NOMO-1 (cell line): ENCODE data around the gene USP17L25.
"Not testable (repeated sequence)": the region's sequence is repeated elsewhere in the genome, so short reads cannot be mapped to it uniquely, and the experiment has no call there.

ENCODE experiments used
- DNase-seq, 2 experiments: peaks; one replicate each; lab custom pipeline; 2025; ENCODE audit not compliant: unreplicated experiment in 2 of 2; lab: John Stamatoyannopoulos, UW

USP17L25 gene

DNA sequence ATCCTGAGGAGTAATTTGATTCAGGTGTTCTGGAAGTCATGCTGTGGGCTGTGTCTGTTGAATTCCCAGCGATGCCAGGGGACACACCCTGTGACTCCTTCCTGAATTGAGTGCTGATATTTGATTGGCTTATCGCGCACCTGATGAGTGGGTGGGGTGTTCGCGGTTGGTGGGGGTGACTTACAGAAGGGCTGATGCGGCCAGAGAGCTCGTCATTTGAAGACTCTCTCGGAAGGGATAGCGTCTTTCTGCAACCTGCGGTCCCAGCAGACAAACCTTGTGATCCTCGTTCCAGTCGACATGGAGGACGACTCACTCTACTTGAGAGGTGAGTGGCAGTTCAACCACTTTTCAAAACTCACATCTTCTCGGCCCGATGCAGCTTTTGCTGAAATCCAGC is at the start of gene USP17L25:
TSS of gene USP17L25 (plus strand) at position 301 of the 400 bp plus-strand sequence. CDS start at position 301, 0 bp downstream.
- DNase-seq, result not testable (repeated sequence)

- DNase-seq, result not testable (repeated sequence)
These were observed 5.5 kb upstream of the USP17L25 start for GRCh38 chr4:9324191-9324590.

DNA sequence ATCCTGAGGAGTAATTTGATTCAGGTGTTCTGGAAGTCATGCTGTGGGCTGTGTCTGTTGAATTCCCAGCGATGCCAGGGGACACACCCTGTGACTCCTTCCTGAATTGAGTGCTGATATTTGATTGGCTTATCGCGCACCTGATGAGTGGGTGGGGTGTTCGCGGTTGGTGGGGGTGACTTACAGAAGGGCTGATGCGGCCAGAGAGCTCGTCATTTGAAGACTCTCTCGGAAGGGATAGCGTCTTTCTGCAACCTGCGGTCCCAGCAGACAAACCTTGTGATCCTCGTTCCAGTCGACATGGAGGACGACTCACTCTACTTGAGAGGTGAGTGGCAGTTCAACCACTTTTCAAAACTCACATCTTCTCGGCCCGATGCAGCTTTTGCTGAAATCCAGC is 4.8 kb upstream of the USP17L25 start, which contains the start of gene USP17L24:
TSS of gene USP17L24 (plus strand) at position 301 of the 400 bp plus-strand sequence. CDS start at position 301, 0 bp downstream.
- not testable (repeated sequence) for DNase-seq

DNA sequence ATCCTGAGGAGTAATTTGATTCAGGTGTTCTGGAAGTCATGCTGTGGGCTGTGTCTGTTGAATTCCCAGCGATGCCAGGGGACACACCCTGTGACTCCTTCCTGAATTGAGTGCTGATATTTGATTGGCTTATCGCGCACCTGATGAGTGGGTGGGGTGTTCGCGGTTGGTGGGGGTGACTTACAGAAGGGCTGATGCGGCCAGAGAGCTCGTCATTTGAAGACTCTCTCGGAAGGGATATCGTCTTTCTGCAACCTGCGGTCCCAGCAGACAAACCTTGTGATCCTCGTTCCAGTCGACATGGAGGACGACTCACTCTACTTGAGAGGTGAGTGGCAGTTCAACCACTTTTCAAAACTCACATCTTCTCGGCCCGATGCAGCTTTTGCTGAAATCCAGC is 4.6 kb downstream of the USP17L25 start, which contains the start of gene USP17L26:
TSS of gene USP17L26 (plus strand) at position 301 of the 400 bp plus-strand sequence. CDS start at position 301, 0 bp downstream.
- DNase-seq, result not testable (repeated sequence)

DNA sequence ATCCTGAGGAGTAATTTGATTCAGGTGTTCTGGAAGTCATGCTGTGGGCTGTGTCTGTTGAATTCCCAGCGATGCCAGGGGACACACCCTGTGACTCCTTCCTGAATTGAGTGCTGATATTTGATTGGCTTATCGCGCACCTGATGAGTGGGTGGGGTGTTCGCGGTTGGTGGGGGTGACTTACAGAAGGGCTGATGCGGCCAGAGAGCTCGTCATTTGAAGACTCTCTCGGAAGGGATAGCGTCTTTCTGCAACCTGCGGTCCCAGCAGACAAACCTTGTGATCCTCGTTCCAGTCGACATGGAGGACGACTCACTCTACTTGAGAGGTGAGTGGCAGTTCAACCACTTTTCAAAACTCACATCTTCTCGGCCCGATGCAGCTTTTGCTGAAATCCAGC is 9.4 kb downstream of the USP17L25 start, which contains the start of gene USP17L5:
TSS of gene USP17L5 (plus strand) at position 301 of the 400 bp plus-strand sequence. CDS start at position 301, 0 bp downstream.
- not testable (repeated sequence) for DNase-seq

DNA sequence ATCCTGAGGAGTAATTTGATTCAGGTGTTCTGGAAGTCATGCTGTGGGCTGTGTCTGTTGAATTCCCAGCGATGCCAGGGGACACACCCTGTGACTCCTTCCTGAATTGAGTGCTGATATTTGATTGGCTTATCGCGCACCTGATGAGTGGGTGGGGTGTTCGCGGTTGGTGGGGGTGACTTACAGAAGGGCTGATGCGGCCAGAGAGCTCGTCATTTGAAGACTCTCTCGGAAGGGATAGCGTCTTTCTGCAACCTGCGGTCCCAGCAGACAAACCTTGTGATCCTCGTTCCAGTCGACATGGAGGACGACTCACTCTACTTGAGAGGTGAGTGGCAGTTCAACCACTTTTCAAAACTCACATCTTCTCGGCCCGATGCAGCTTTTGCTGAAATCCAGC is 14.1 kb downstream of the USP17L25 start, which contains the start of gene USP17L27:
TSS of gene USP17L27 (plus strand) at position 301 of the 400 bp plus-strand sequence. CDS start at position 301, 0 bp downstream.
- DNase-seq, result not testable (repeated sequence)

DNA sequence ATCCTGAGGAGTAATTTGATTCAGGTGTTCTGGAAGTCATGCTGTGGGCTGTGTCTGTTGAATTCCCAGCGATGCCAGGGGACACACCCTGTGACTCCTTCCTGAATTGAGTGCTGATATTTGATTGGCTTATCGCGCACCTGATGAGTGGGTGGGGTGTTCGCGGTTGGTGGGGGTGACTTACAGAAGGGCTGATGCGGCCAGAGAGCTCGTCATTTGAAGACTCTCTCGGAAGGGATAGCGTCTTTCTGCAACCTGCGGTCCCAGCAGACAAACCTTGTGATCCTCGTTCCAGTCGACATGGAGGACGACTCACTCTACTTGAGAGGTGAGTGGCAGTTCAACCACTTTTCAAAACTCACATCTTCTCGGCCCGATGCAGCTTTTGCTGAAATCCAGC is 18.9 kb downstream of the USP17L25 start, which contains the start of gene USP17L28:
TSS of gene USP17L28 (plus strand) at position 301 of the 400 bp plus-strand sequence. CDS start at position 301, 0 bp downstream.
- DNase-seq, result not testable (repeated sequence)

DNA sequence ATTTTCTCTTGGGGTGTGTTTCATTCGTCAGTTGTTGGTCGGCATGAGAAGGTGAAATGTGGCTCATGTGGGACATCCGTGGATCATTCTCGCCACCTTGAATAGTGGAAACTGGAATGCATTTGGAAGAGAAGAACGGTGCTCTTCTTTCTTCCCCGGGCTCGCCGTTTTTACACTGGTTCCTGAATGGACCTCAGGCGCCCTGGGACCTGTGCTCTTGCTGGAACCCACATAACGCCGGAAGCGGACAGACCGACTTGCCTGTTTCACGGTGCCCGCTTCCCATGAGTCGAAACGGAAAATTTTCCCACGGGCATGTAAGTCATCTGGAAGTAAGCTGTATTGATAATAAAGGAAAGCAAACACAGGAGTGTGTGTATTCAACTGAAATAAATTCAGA is 21.2 kb downstream of the USP17L25 start:
- not testable (repeated sequence) for DNase-seq

DNA sequence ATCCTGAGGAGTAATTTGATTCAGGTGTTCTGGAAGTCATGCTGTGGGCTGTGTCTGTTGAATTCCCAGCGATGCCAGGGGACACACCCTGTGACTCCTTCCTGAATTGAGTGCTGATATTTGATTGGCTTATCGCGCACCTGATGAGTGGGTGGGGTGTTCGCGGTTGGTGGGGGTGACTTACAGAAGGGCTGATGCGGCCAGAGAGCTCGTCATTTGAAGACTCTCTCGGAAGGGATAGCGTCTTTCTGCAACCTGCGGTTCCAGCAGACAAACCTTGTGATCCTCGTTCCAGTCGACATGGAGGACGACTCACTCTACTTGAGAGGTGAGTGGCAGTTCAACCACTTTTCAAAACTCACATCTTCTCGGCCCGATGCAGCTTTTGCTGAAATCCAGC is 23.6 kb downstream of the USP17L25 start, which contains the start of gene USP17L29:
TSS of gene USP17L29 (plus strand) at position 301 of the 400 bp plus-strand sequence. CDS start at position 301, 0 bp downstream.
- DNase-seq, result not testable (repeated sequence)

GRCh38 chr4:9362829-9363228 is 33.1 kb downstream of the USP17L25 start, which contains the start of gene USP17L30:
Gene USP17L30, plus strand, starts transcription at chr4:9363129. Its CDS starts 0 bp downstream, at chr4:9363129.
- not testable (repeated sequence) for DNase-seq

- not testable (repeated sequence) for DNase-seq
These were observed 50.2 kb downstream of the USP17L25 start for GRCh38 chr4:9379881-9380280.
